ENCODE measurements around the gene ITSN2. TPM values are rescaled to one million over a fixed set of nuclear protein-coding genes. Genes with fewer than 3 reads are reported as not detected.

The ITSN2 gene
- total RNA-seq, 1 experiment from 2014 or later: 26.5 TPM

DNA sequence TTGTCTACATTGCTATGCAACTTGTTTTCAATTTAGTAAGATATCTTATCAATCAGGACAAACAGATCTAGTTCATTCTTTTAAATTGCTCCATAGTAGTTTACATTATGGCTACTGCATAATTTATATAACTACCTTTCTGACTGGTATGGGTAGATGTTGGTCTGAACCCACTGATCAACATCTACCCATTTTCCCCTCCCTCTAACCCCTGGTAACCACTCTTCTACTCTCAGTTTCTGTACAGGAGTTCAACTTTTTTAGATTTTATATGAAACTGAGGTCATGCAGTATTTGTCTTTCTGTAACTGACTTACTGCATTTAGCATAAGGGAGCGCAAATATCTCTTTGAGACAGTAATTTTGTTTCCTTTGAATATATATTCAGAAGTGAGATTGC is 73.2 kb downstream of the ITSN2 start (continued):
- TF ChIP-seq MAX (IDR thresholded peaks at IDR 0.05): no peak

DNA sequence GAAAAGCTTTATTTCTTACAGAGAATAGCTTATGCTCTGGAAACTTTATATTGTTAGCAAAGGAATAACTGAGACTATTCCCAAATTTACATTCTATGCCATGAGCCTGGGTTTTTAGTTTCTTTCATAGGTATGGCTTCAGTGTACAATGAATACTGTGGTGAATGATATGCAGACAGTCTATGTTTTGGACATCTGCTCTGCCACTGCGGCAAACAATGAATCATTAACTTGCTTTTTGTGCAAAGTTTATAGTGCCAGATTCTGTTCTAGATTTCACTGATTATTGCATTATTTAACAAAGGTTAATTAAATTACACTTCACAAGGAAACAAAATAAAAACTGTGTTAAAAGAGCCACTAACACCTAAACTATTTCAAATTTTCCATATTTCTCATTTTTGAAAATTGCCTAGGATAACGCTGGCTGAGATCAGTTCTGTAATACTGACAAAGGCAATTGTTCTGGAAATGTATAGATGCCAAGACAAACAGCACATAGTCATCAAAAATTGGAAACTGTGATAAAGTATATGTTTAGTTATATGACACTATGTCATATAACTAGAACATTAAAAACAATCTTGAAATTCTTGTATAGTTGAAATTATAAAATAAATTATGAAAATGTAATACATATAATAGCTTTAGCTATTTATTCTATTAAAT is 74.7 kb downstream of the ITSN2 start:
- Histone ChIP-seq H3K9me2 (ENCODE audit: insufficient read depth) (no peaks in the 10 kb centered on the region), H3K36me3 (ENCODE audit: control insufficient read depth in 1 of 2, insufficient read depth in 2 of 2, low read length in 2 of 2) (no peaks in the 10 kb centered on the region), H3K4me1 (ENCODE audit: control insufficient read depth in 1 of 2, insufficient read depth in 2 of 2, low read length in 2 of 2) (no peaks in the 10 kb centered on the region), H4K20me1 (ENCODE audit: insufficient read depth) (no peaks in the 10 kb centered on the region), H2AFZ (ENCODE audit: low read depth, low read length, poor library complexity, severe bottlenecking) (no peak overlapping the region), H3K4me3 (replicated peaks in 1 of 2; ENCODE audit: low read depth in 1 of 2, low read length in 2 of 2) (no peak overlapping the region), H3K9me3 (ENCODE audit: control insufficient read depth in 1 of 2, insufficient read depth in 1 of 2, low read depth in 1 of 2, low read length in 2 of 2) (no peaks in the 10 kb centered on the region), H3K27ac (ENCODE audit: low read depth, low read length) (no peak overlapping the region), H3K4me2 (ENCODE audit: low read length) (no peak overlapping the region), H3K27me3 (ENCODE audit: insufficient read depth, low read length) (no peaks in the 10 kb centered on the region), H3K79me2 (ENCODE audit: insufficient read depth, low read length) (no peaks in the 10 kb centered on the region), H3K9ac (ENCODE audit: low read length) (no peak overlapping the region)
- intact Hi-C loops (cut with micrococcal nuclease): no loop called here
- no peak for DNase-seq (ENCODE audit: low read depth, low spot score)
- no peak for TF ChIP-seq EZH2 (IDR thresholded peaks at IDR 0.05)
- TF ChIP-seq ATF3 (IDR thresholded peaks at IDR 0.05): no peak
- TF ChIP-seq, protein P1, sequence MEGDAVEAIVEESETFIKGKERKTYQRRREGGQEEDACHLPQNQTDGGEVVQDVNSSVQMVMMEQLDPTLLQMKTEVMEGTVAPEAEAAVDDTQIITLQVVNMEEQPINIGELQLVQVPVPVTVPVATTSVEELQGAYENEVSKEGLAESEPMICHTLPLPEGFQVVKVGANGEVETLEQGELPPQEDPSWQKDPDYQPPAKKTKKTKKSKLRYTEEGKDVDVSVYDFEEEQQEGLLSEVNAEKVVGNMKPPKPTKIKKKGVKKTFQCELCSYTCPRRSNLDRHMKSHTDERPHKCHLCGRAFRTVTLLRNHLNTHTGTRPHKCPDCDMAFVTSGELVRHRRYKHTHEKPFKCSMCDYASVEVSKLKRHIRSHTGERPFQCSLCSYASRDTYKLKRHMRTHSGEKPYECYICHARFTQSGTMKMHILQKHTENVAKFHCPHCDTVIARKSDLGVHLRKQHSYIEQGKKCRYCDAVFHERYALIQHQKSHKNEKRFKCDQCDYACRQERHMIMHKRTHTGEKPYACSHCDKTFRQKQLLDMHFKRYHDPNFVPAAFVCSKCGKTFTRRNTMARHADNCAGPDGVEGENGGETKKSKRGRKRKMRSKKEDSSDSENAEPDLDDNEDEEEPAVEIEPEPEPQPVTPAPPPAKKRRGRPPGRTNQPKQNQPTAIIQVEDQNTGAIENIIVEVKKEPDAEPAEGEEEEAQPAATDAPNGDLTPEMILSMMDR (IDR thresholded peaks at IDR 0.05 in 2 of 3, conservative IDR thresholded peaks at IDR 0.05 in 1 of 3; ENCODE audit: borderline replicate concordance in 1 of 3, insufficient read depth in 1 of 3, low read depth in 2 of 3, low read length in 2 of 3): no peak
- TF ChIP-seq SIN3A (IDR thresholded peaks at IDR 0.05; ENCODE audit: low read depth): no peak
- TF ChIP-seq REST (IDR thresholded peaks at IDR 0.05; ENCODE audit: low read depth): no peak
- no peak for ATAC-seq
- ChIA-PET POLR2A (no interaction called here), CTCF (no interaction called here), RAD21 (ENCODE audit: low non-redundant PET in 1 of 2, low total read pairs in 2 of 2, uncharacterized antibody in 2 of 2, unreplicated experiment in 2 of 2) (no interaction called here)
- no TSS peak for BruUV-seq (replicated peaks)

All from HCT116 (cell line).